Germinal center (tissue), 1 donor: ENCODE results near the gene FKBP8.

ENCODE experiments used
- DNase-seq: peaks from one replicate; pipeline ENCODE4 v3.0.0; 2012; ENCODE audit warnings: mixed read lengths, low spot score

The FKBP8 gene

GRCh38 chr19:18502246-18502637 is 41.1 kb downstream of the FKBP8 start:
- DNase-seq: no peak

DNA sequence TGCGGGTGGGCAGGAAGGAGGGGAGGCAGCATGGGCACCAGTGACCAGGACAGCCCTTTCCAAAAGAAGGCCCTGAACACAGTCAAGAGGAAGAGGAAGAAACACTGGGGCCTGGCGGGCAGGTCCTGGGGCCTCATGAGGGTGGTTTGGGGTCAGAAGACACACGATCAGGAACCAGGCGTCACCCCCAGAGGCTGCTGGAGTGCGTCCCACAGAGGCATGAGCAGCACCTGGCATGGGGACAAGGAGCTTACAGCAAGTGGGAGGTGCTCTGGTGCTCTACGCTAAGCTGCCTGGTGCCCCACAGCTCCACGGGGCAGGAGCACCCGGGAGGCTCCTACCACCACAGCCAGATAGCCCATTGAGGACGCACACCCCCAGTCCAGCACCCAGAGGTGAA is 41.5 kb downstream of the FKBP8 start:
- DNase-seq: no peak

DNA sequence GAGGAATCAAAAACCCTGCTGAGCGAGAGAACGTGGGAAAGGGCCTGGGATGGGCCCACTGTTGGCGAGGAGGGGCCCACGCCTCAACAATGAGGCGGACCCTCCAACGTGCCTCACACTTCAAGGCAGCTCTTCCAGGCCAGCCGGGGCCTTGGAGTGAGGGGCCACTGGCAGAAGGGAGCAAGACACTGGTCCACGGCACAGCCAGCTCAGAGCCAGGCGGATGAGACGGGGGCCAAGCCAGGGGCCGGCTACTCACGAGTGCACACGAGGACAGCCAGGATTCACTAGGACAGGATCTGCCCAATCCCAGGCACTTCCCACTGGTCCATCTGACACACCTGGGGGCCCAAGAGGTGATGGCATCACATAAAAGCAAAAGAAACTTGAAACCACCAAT is 42.0 kb downstream of the FKBP8 start:
- no peak for DNase-seq

- no peak for DNase-seq
Observed at GRCh38 chr19:18500799-18501198, 42.6 kb downstream of the FKBP8 start.

DNA sequence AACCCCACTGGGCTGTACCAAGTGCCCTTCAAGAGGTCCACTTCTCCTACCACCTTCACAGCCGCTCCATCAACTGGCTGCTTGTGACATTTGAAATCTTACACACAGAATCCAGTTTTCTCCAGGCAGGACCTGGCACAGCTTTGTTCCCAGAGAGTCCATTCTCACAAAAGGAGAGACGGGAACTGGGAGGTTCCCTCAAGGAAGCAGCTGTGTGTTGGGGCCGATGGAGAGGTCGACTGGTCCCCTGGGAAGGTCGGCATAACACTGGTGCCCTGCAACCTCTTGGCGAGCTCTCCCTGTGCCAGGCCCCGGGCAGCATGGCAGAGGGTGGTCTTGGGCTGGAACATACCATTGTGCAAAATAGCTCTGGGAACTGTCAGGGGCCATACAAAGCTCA is 43.0 kb downstream of the FKBP8 start:
- no peak for DNase-seq

- no peak for DNase-seq
Observed at GRCh38 chr19:18499055-18499775, 44.2 kb downstream of the FKBP8 start.

DNA sequence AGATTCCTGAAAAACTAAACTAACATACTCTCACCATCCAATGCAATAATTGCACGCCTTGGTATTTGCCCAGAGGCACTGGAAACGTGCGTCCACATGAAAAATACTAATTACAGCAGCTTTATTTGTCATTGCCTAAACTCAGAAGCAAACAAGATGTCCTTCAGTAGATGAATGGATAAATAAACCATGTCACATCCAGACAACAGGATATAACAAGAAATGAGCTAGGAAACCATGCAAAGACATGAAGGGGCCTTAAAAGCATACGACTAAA is 46.5 kb downstream of the FKBP8 start:
- DNase-seq: no peak

DNA sequence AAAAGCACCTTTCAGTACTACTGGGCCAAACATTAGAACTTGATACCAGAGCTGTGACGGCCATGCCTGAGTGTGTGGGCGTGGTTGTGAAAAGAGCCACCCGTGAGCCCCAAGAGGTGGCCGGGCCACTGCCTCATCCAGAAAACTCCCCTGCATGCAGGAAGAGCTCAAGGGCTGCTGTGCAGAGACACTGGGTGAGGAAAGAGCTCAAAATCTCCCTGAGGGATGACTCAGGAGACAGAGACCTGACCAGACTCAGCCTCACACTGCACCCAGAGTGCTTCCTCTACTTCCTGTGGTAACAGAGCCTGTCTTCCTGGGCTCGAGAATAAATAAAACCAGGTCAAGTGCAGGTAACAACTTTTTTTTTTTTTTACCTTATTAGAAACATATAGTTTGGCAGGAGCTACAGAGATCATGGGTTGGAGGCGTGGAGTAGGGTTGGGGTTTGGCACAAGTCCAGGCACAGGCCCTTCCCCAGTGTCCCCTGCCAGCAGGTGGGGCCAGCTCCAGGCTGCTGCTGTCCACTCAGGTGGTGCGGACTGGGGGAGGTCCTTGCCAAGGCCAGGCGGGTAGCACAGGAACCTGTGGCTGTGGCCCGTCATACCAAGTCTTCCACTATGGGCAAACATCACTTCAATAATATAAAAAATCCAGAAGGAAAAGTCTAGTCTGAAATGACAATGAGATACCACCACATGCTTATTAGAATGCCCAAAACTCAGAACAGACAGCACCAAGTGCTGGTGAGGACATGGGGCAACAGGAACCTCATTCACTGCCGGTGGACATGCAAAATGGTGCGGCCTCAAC is 47.0 kb downstream of the FKBP8 start:
- DNase-seq: no peak

DNA sequence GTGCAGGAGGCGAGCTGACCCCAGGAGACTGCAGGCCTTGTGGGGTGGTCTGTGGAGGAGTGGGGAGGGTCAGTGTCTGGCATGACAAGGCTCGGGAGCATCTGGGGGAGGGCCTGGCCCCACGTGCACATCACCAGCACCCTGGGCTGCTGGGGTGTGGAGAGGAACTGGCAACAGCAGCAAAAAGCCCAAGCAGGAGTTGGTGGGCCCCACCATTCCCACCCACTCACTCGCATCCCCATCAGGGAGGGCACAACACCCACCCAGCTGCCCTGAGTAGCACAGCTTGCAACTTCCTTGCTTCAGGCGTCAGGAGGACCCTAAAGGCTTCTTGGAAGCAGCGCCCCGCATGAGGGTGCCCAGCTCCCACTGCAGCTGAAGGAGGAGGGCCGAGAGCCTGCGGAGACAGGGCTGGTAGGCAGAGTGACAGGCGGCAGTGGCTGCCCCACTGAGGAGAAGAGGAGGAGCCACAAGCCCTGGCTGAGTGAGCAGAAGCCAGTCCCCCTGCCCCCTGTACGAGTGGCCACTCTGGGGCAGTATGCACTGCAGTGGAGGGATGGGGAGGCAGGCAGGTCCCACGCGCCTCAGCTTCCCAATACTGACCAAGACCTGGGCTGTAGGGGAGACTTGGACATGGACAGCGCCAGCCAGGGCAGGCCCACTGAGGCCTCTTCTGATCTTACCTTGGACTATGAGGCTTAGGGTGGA is 48.0 kb downstream of the FKBP8 start:
- no peak for DNase-seq

DNA sequence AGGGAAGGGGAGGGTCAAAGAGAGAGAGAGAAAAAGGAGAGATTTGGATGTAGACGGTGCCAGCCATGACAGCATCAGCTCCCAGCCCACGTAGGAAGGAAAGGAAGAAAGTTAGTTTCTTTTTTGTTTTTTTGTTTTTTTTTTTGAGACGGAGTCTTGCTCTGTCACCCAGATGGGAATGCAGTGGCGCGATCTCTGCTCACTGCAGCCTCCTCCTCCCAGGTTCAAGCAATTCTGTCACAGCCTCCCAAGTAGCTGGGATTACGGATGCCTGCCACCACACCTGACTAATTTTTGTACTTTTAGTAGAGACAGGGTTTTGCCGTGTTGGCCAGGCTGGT is 49.1 kb downstream of the FKBP8 start:
- no peak for DNase-seq

DNA sequence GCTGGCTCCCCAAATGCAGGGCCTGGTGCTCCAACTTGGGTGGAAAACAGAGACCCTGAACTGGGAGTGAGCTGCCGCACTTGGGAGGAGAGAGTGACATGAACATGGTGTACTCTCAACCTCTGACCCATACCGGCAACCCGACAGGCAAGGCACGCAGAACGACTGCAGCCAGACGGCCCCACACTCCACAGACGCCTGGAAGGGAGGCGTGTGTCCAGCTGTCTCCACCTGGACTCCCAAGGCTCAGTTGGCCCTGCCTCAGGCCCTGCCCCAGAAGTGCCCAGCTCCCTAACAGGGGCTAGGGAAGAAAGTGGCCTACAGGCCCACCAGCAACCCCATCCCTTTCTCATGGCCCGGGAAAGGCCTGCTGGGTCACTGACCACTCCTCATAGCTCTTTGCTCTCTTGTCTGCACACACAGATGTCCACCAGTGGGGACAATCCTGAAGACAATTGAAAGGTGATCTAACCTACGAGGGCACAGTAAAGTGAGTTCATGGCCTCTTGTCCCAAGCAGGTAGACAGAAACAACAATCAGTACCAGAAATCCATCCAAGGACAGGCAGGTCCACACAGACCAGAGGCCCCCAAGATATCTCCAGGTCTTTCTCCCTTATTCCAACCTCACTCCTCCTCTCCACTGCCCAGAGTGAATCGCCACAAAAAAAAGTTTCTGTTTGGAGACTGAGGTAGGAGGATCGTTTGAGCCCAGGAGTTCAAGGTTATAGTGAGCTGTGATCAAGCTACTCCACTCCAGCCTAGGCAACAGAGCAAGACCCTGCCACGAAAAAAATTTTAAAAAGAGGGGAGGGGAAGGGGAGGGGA is 49.7 kb downstream of the FKBP8 start:
- no peak for DNase-seq

GRCh38 chr19:18491995-18492953 is 51.1 kb downstream of the FKBP8 start:
- DNase-seq: no peak

DNA sequence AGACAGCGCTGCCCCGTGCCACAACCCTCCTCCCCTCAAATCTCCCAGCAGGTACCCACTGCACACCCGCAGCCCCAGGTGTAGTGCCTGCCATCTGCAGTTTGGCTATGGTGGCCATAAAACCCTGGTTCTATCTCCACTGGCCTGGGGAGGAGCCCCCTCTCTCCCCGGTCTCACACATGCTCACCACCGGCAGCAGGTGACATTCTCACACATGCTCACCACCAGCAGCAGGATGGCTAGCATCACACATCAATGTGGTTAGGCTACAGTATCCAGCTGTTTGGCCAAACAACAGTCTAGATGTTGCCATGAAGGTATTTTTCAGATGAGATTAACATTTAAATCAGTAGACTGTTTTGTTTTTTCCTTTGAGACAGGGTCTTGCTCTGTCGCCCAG is 52.6 kb downstream of the FKBP8 start:
- no peak for DNase-seq

DNA sequence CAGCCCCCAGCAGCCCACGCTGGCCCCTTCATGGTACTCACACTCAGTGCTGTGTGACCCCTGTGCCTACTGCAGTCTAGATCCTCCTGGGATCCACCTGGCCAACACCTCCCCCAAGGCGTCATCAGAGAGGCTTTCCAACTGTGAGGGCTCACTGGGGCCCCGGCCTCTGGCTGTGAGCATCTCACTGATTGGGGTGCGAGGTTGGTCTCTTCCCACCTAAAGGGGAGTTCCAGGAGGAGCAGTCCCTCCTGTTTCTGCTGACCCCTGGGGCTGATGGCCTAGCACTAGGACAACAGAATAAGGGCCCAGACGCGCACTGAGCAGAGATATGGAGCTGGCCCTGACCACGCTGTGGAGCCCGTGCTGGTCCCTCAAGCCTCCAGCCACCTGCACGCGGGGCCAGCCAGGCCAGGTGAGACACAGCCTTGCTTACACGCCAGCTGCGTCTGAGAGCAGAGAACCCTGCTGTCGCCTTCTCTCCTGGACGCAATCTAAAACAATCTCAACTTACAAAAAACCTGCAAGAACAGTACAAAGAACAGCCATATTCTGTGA is 53.7 kb downstream of the FKBP8 start:
- DNase-seq: no peak

DNA sequence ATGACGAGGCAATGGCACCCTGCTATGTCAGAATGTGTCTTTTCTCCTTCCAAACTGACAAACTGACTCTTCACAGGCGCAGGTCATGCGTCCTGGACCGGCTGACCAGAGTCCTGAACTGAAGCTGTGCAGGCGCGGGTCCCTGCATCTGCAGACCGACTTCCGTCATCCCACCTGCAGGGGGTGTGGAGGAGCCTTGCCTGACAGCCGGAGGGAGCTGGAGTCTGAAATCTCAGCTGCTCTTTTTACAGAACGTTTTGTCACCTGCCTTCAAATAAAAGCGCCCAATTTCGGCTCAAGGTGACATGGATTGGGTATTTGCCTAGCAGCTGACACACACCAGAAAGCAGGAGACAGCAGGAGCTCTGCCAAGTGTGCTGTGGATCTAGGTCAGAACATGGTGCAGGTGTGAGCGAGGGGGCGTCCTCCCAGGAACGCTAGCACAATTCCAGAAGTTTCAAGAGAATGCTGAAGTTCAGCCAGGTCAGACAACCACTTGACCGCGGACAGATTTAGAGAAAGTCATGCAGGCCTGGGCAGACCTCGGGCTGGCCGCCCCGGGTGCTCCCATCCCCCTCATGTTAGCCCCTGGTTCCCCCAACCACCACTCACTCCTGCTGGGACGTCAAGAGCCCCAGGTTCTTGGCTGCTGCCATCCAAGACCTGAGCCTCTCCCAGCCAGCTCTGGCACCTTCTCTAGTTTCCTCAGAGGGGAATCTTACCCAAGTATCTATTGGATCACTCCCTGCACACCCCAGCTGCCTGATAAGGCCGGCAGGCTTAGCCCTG is 54.3 kb downstream of the FKBP8 start:
- DNase-seq: no peak

DNA sequence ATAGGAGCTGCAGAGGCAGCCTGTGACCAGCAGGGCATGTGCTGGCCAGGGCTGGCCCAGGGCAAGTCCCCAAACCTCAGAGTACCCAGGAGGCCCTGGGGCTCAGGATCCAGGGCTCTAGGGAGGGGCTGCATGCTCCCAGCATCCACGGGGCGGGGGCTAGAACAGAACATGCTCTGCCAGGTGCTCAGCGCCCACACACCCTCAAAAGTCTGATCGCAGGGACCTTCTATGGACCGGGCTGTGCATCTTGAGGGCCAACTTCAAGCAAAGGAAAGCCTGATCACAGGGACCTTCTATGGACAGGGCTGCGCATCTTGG is 55.0 kb downstream of the FKBP8 start:
- no peak for DNase-seq

GRCh38 chr19:18487576-18488402 is 55.6 kb downstream of the FKBP8 start:
- no peak for DNase-seq

DNA sequence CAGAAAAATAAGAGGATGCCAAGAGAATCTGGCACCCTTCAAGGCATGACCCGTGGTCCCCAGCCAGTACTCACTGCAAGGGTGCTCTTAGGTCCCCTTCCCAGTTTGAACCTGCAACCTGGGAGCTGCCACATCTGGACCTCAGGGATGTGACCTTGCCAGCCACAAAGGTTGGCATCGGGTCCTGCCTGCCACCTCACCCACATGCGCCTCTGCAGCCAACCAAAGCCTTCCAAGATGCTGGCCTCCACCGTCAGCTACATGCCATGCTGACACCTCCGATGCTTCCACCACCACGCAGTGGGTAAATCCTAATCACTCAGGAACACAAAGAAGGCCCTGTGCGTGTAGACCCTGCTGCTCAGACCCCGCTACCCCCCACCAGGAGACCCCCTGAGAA is 56.6 kb downstream of the FKBP8 start:
- DNase-seq: no peak

- DNase-seq: no peak
Observed at GRCh38 chr19:18484992-18485391, 58.4 kb downstream of the FKBP8 start.
